Spleen (tissue), 7 donors: Measurements from ENCODE around the gene HSPB8.

Experiments used
- POLR2A ChIP-seq, 3 donors: fragments of 450-650 bp; IDR thresholded peaks; one replicate each; pipeline ENCODE4 v1.5.1; 2017; ENCODE audit warnings: antibody characterized with exemption in 3 of 3, mild to moderate bottlenecking in 1 of 3
- POLR2AphosphoS5 ChIP-seq, 3 donors: sonication (generic); formaldehyde crosslinking; IDR thresholded peaks; one replicate each; pipeline ENCODE4 v1.5.1; 2017; ENCODE audit warnings: antibody characterized with exemption in 3 of 3
- TF ChIP-seq, protein P1 (sequence below), 11 experiments: fragments of 200-600 bp in 7 of 11; fragments of 450-650 bp in 4 of 11; sonication (generic) in 4 of 11; IDR thresholded peaks in 8 of 11; conservative IDR thresholded peaks in 3 of 11; 1 replicate in 7 of 11; 2 replicates in 4 of 11; pipeline versions ENCODE4 v1.4.0 to v1.8.0; 2016 to 2021; ENCODE audit warnings: antibody characterized with exemption in 11 of 11, inconsistent platforms in 4 of 11, mild to moderate bottlenecking in 1 of 11
- donor health status: DM: no; HTN: no; CAD: no; lungs with moderate emphysema.
- donor health status: DM: no; HTN: no; CAD: no.
- donor health status: DM: no; HTN: no; CAD: no.

DNA sequence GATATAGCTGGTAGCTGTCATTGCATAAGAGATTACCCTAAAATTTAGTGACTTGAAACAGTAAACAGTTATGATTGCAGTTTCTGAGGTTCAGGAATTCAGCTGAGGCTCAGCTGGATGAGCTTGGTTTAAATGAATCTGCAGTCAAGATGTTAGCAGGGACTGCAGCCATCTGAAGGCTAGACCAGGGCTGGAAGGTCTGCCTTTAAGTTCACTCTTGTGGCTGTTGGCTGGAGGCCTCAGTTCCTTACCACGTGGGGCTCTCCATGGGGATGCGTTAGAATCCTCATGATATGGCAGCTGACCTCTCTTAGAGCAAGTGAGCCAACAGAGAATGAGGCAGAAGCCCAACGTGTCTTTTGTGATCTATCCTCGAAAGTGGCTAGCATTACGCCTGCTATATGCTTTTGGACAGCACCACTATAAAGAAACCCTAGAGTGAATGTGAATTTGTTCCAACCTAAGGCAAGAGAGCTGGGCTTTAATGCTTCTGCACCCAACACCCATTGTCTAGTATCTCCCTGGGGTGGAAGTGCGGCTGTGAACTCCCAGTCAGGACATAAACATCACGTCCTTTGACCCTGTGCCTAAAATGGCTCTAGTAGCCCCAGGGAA is 26.0 kb downstream of the HSPB8 start:
- TF ChIP-seq, protein P1, sequence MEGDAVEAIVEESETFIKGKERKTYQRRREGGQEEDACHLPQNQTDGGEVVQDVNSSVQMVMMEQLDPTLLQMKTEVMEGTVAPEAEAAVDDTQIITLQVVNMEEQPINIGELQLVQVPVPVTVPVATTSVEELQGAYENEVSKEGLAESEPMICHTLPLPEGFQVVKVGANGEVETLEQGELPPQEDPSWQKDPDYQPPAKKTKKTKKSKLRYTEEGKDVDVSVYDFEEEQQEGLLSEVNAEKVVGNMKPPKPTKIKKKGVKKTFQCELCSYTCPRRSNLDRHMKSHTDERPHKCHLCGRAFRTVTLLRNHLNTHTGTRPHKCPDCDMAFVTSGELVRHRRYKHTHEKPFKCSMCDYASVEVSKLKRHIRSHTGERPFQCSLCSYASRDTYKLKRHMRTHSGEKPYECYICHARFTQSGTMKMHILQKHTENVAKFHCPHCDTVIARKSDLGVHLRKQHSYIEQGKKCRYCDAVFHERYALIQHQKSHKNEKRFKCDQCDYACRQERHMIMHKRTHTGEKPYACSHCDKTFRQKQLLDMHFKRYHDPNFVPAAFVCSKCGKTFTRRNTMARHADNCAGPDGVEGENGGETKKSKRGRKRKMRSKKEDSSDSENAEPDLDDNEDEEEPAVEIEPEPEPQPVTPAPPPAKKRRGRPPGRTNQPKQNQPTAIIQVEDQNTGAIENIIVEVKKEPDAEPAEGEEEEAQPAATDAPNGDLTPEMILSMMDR (IDR thresholded peaks at IDR 0.05 in 8 of 11, conservative IDR thresholded peaks at IDR 0.05 in 3 of 11) = no peak
- TF ChIP-seq POLR2A (IDR thresholded peaks at IDR 0.05) (no peak), POLR2AphosphoS5 (IDR thresholded peaks at IDR 0.05) (no peak)
